Measurements from ENCODE around the gene TMEM169.

- no peak for TF ChIP-seq CTCF (conservative IDR thresholded peaks at IDR 0.05 in 1 of 2, IDR thresholded peaks at IDR 0.05 in 1 of 2; ENCODE audit: extremely low read depth in 1 of 2, insufficient read depth in 1 of 2, low read depth in 1 of 2, low read length in 2 of 2)
- TF ChIP-seq EZH2 (IDR thresholded peaks at IDR 0.05; ENCODE audit: borderline replicate concordance, low read length), result no peak
Observed at GRCh38 chr2:216104691-216105090, 23.0 kb downstream of the TMEM169 start.

Data from mammary epithelial cell (primary cell).